OCI-LY7 (cell line): ENCODE results near the gene EIF5A2.

Experiments
- CTCF ChIP-seq: fragments of 200-600 bp; sonication (generic); conservative IDR thresholded peaks from 2 replicates; pipeline ENCODE4 v1.5.1; 2014; ENCODE audit warnings: mild to moderate bottlenecking, antibody characterized with exemption, low read length, moderate library complexity, mixed read lengths
- EZH2phosphoT487 ChIP-seq: fragments of 200-600 bp; sonication (generic); IDR thresholded peaks from 2 replicates; pipeline ENCODE4 v1.6.1; 2018; ENCODE audit warnings: low read depth, borderline replicate concordance, mild to moderate bottlenecking, mixed run types, antibody characterized with exemption, low read length, moderate library complexity, mixed read lengths

- no peak for TF ChIP-seq EZH2phosphoT487
- TF ChIP-seq CTCF = no peak
Measured at GRCh38 chr3:170868577-170869238, 39.7 kb downstream of the EIF5A2 start.
